Measurements from ENCODE around the gene ZNF660. TPM values are rescaled to one million over a fixed set of nuclear protein-coding genes. Genes with fewer than 3 reads are reported as not detected.

The ZNF660 gene
- total and polyA plus RNA-seq, 9 of the 15 experiments (the other 6 are each of a cell fraction or from before 2014, with no cell fraction given), result 0.06 to 0.65 (median 0.17) TPM

DNA sequence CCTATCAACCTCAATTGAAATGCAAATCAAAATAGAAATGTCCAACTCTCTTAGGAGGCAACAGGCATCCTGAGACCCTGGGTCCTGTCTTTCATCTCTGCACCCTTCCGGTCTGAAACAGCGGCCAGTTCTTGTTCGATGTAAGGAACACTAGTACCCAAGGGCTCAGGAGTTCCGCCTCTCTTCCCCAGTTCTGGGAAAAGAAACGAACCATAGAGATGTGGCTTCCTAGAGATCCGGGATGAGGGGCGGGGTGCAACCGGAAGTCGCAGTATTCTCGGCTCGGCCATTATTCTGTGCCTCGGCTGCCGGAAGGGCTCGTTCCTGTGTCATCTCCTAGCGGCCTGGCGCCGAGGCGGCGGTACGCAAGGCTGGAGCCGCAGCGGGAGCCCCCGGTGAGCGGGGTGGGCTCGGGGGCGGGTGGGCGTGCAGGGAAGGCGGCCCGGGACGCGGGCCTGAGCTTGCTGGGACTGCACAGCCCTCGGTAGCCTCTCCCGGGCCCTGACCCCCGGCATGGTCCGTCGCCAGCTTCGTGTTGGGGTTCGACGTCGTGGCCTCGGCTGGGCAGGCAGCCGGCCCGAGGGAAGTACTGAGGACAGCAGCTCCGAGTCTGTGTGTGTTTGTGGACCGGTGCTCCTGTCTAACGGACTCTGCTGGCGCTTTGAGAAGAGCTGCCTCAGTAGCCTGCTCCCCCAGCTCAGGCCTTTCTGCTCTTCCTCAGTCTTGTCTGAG is 40.2 kb downstream of the ZNF660 start, which contains the start of gene ZNF197 (continued):
- TF ChIP-seq, protein P1, sequence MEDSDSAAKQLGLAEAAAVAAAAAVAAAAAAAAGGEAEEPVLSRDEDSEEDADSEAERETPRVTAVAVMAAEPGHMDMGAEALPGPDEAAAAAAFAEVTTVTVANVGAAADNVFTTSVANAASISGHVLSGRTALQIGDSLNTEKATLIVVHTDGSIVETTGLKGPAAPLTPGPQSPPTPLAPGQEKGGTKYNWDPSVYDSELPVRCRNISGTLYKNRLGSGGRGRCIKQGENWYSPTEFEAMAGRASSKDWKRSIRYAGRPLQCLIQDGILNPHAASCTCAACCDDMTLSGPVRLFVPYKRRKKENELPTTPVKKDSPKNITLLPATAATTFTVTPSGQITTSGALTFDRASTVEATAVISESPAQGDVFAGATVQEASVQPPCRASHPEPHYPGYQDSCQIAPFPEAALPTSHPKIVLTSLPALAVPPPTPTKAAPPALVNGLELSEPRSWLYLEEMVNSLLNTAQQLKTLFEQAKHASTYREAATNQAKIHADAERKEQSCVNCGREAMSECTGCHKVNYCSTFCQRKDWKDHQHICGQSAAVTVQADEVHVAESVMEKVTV (CRISPR knock-in tag; IDR thresholded peaks at IDR 0.05), result no peak
- TF ChIP-seq EP400 (IDR thresholded peaks at IDR 0.05), result peak; percentile 84
- no peak for TF ChIP-seq ZNF785 (CRISPR knock-in tag; IDR thresholded peaks at IDR 0.05)
- 0 out of 2 replicates have a peak, but pooled peaks have one; percentile 23 for TF ChIP-seq KDM2B (CRISPR knock-in tag; IDR thresholded peaks at IDR 0.05)
- peak; percentile 83 for TF ChIP-seq ELF2 (CRISPR knock-in tag; IDR thresholded peaks at IDR 0.05)
- TF ChIP-seq CBFB (CRISPR knock-in tag; IDR thresholded peaks at IDR 0.05), result no peak
- 0 out of 2 replicates have a peak, but pooled peaks have one; percentile 31 for TF ChIP-seq PRMT5 (CRISPR knock-in tag; IDR thresholded peaks at IDR 0.05)
- no peak for TF ChIP-seq ZKSCAN3 (CRISPR knock-in tag; IDR thresholded peaks at IDR 0.05)
- TF ChIP-seq ARID4B (CRISPR knock-in tag; IDR thresholded peaks at IDR 0.05), result peak; percentile 37; the same call in 1 of the 2 replicates
- TF ChIP-seq MBD2 (IDR thresholded peaks at IDR 0.05; ENCODE audit: borderline replicate concordance, low read depth), result peak; percentile 89
- 0 out of 2 replicates have a peak, but pooled peaks have one; percentile 53 for TF ChIP-seq SIN3B (IDR thresholded peaks at IDR 0.05; ENCODE audit: low read depth)
- no peak for TF ChIP-seq ZSCAN29 (IDR thresholded peaks at IDR 0.05)
- TF ChIP-seq SIX5 (IDR thresholded peaks at IDR 0.05; ENCODE audit: borderline replicate concordance in 1 of 2, insufficient read depth in 1 of 2, low read depth in 1 of 2, low read length in 2 of 2), result peak in 1 of 2 experiments; percentile 26; a peak in 1 of 4 replicates
- TF ChIP-seq PHF21A (IDR thresholded peaks at IDR 0.05; ENCODE audit: borderline replicate concordance, low read depth), result 0 out of 2 replicates have a peak, but pooled peaks have one; percentile 23
- TF ChIP-seq SNIP1 (IDR thresholded peaks at IDR 0.05; ENCODE audit: low read depth), result peak; percentile 93
- no peak for TF ChIP-seq FOXJ3 (CRISPR knock-in tag; IDR thresholded peaks at IDR 0.05)
- TF ChIP-seq ZNF384 (IDR thresholded peaks at IDR 0.05; ENCODE audit: low read depth, low read length), result no peak
- peak; percentile 68 to 96 (median 87) for TF ChIP-seq YY1 (IDR thresholded peaks at IDR 0.05; ENCODE audit: borderline replicate concordance in 1 of 3, control insufficient read depth in 1 of 3, extremely low read depth in 1 of 3, insufficient read depth in 3 of 3, insufficient read length in 1 of 3, insufficient replicate concordance in 2 of 3, low read depth in 1 of 3, low read length in 2 of 3)
- TF ChIP-seq CBFA2T2 (conservative IDR thresholded peaks at IDR 0.05), result no peak
- TF ChIP-seq HDAC6 (IDR thresholded peaks at IDR 0.05; ENCODE audit: low read depth, low read length), result no peak
- TF ChIP-seq TCF7 (IDR thresholded peaks at IDR 0.05; ENCODE audit: borderline replicate concordance), result no peak; the same call in 1 of the 2 replicates
- no peak for TF ChIP-seq ZNF165 (CRISPR knock-in tag; IDR thresholded peaks at IDR 0.05; ENCODE audit: borderline replicate concordance)
- no peak for TF ChIP-seq LCOR (CRISPR knock-in tag; IDR thresholded peaks at IDR 0.05)
